ENCODE data around the gene C1orf141. TPM values are rescaled to one million over a fixed set of nuclear protein-coding genes. Genes with fewer than 3 reads are reported as not detected.

C1orf141 gene
- total RNA-seq, 1 donor from 2014 or later = not detected

GRCh38 chr1:67103548-67103947 lies 31.2 kb downstream of the C1orf141 start:
- ATAC-seq = no peak
- no peak overlapping the region for H3K27ac ChIP-seq
- TF ChIP-seq, protein P1, sequence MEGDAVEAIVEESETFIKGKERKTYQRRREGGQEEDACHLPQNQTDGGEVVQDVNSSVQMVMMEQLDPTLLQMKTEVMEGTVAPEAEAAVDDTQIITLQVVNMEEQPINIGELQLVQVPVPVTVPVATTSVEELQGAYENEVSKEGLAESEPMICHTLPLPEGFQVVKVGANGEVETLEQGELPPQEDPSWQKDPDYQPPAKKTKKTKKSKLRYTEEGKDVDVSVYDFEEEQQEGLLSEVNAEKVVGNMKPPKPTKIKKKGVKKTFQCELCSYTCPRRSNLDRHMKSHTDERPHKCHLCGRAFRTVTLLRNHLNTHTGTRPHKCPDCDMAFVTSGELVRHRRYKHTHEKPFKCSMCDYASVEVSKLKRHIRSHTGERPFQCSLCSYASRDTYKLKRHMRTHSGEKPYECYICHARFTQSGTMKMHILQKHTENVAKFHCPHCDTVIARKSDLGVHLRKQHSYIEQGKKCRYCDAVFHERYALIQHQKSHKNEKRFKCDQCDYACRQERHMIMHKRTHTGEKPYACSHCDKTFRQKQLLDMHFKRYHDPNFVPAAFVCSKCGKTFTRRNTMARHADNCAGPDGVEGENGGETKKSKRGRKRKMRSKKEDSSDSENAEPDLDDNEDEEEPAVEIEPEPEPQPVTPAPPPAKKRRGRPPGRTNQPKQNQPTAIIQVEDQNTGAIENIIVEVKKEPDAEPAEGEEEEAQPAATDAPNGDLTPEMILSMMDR (IDR thresholded peaks at IDR 0.05) = no peak
- no peaks in the 10 kb centered on the region for H3K27me3 ChIP-seq
- intact Hi-C loops (cut with DNase I) = no loop called here
- no peaks in the 10 kb centered on the region for H3K36me3 ChIP-seq
- H3K4me3 ChIP-seq = no peak overlapping the region
- DNase-seq = no peak
- no peaks in the 10 kb centered on the region for H3K4me1 ChIP-seq
- H3K9me3 ChIP-seq = no peaks in the 10 kb centered on the region

GRCh38 chr1:67100833-67101232 lies 33.9 kb downstream of the C1orf141 start:
- Histone ChIP-seq H3K4me3 (no peak overlapping the region), H3K27me3 (no peaks in the 10 kb centered on the region), H3K9me3 (no peaks in the 10 kb centered on the region), H3K4me1 (no peaks in the 10 kb centered on the region), H3K27ac (no peak overlapping the region), H3K36me3 (no peaks in the 10 kb centered on the region)
- TF ChIP-seq, protein P1 (IDR thresholded peaks at IDR 0.05) = no peak
- intact Hi-C loops (cut with DNase I) = no loop called here
- DNase-seq = no peak
- ATAC-seq = no peak

- no peak for ATAC-seq
- DNase-seq = no peak
- H3K4me3 ChIP-seq = no peak overlapping the region
- intact Hi-C loops (cut with DNase I) = no loop called here
- H3K27ac ChIP-seq = no peak overlapping the region
- no peaks in the 10 kb centered on the region for H3K9me3 ChIP-seq
- TF ChIP-seq, protein P1 (IDR thresholded peaks at IDR 0.05) = no peak
- no peaks in the 10 kb centered on the region for H3K4me1 ChIP-seq
- H3K36me3 ChIP-seq = no peaks in the 10 kb centered on the region
- no peaks in the 10 kb centered on the region for H3K27me3 ChIP-seq
These were observed 37.5 kb downstream of the C1orf141 start for GRCh38 chr1:67097305-67097704.

GRCh38 chr1:67094191-67094590 lies 40.6 kb downstream of the C1orf141 start:
- intact Hi-C loops (cut with DNase I) = no loop called here
- TF ChIP-seq, protein P1 (IDR thresholded peaks at IDR 0.05) = no peak

DNA sequence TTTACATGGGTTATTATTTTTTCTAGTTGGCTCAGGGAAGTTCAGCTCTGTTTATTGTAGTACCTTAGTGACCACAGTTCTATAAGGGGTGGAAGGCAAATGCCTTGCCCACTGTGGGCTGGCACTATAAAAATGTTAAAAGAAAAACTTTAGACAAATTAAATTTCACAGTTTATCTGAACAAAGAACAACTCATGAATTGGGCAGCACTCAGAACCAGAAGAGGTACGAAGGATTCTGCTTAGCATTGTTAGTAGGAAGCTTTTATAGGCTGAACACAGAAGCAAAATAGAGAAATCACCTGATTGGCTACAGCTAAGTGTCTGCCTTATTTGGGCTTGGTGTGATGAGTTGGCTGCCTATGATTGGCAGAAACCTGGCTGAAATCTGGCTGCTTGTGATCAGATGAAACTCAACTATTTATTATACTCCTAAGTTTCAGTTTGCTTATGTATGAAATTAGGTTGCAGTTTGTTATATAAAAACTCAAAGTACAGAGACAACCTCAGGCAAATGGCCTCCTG lies 45.0 kb downstream of the C1orf141 start:
- DNase-seq (no peak), ATAC-seq (no peak)
- Histone ChIP-seq H3K36me3 (no peaks in the 10 kb centered on the region), H3K4me3 (no peak overlapping the region), H3K27me3 (no peaks in the 10 kb centered on the region), H3K9me3 (no peaks in the 10 kb centered on the region), H3K4me1 (no peaks in the 10 kb centered on the region), H3K27ac (no peak overlapping the region)
- intact Hi-C loops (cut with DNase I) = no loop called here
- TF ChIP-seq, protein P1 (IDR thresholded peaks at IDR 0.05) = no peak

More at GRCh38 chr1:67094191-67094590, 40.6 kb downstream of the C1orf141 start:
- DNase-seq (no peak), ATAC-seq (no peak)
- no peaks in the 10 kb centered on the region for H3K27me3 ChIP-seq
- no peak overlapping the region for H3K4me3 ChIP-seq
- no peaks in the 10 kb centered on the region for H3K9me3 ChIP-seq
- H3K4me1 ChIP-seq = no peaks in the 10 kb centered on the region
- H3K27ac ChIP-seq = no peak overlapping the region
- H3K36me3 ChIP-seq = no peaks in the 10 kb centered on the region

DNA sequence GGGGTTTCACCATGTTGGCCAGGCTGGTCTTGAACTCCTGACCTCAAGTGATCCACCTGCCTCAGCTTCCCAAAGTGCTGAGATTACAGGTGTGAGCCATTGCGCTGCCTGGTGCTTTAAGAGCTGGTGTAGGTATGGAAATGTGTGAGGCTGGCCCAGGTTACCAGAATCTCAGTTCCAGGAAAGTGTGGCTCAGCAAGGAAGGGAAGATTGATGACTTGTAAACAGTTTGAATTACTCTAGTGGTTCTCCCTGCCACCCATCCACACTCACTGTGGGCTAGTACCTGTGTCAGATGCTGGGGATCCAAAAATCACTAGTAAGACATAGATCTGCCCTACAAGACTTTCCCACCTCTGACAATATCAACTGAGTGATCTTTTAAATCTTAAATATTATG lies 46.3 kb downstream of the C1orf141 start:
- H3K4me1 ChIP-seq = no peaks in the 10 kb centered on the region
- ATAC-seq = no peak
- H3K27ac ChIP-seq = no peak overlapping the region
- TF ChIP-seq, protein P1 (IDR thresholded peaks at IDR 0.05) = no peak
- no peaks in the 10 kb centered on the region for H3K27me3 ChIP-seq
- H3K4me3 ChIP-seq = no peak overlapping the region
- no peaks in the 10 kb centered on the region for H3K36me3 ChIP-seq
- no peaks in the 10 kb centered on the region for H3K9me3 ChIP-seq
- no peak for DNase-seq
- intact Hi-C loops (cut with DNase I) = no loop called here
